A673 (cell line): ENCODE measurements around the gene HTATSF1. TPM values are rescaled to one million over a fixed set of nuclear protein-coding genes. Genes with fewer than 3 reads are reported as not detected.

Experiments used
- BruUV-seq: library from RNA; stranded (reverse); fragments of 400-500 nt; replicated peaks from 2 replicates; lab custom pipeline; 2021; lab: Mats Ljungman, UMichigan
- CTCF ChIA-PET: fragments of 300-600 bp; sonication (Branson Sonifier 250); formaldehyde crosslinking; loops from one replicate; lab custom pipeline; 2022; ENCODE audit warnings: antibody characterized with exemption; lab: Charles Lee
- POLR2A ChIA-PET: fragments of 300-600 bp; sonication (Branson Sonifier 250); formaldehyde crosslinking; loops from one replicate; lab custom pipeline; 2022; ENCODE audit warnings: antibody characterized with exemption; ENCODE audit not compliant: low non-redundant PET; lab: Charles Lee
- DNase-seq: peaks from one replicate; pipeline ENCODE4 v3.0.0-alpha.2; 2015; ENCODE audit warnings: low spot score
- H3K27ac ChIP-seq: fragments of 200-600 bp; sonication (generic); 2 replicates; pipeline ENCODE4 v1.5.1; 2016; ENCODE audit warnings: mixed run types, low read depth, mild to moderate bottlenecking, mixed read lengths, antibody characterized with exemption, low read length; ENCODE audit not compliant: poor library complexity, severe bottlenecking
- H3K27me3 ChIP-seq: fragments of 200-600 bp; sonication (generic); replicated peaks from 2 replicates; pipeline ENCODE4 v1.6.1; 2017; ENCODE audit warnings: mixed run types, low read depth, mild to moderate bottlenecking, mixed read lengths, antibody characterized with exemption, low read length; ENCODE audit not compliant: insufficient read depth, poor library complexity
- H3K36me3 ChIP-seq: fragments of 200-600 bp; sonication (generic); 2 replicates; pipeline ENCODE4 v1.6.1; 2016; ENCODE audit warnings: mixed run types, mild to moderate bottlenecking, mixed read lengths, antibody characterized with exemption, low read length; ENCODE audit not compliant: insufficient read depth, poor library complexity, severe bottlenecking
- H3K4me1 ChIP-seq: fragments of 200-600 bp; sonication (generic); 2 replicates; pipeline ENCODE4 v1.6.1; 2017; ENCODE audit warnings: mixed run types, mild to moderate bottlenecking, mixed read lengths, antibody characterized with exemption, low read length; ENCODE audit not compliant: insufficient read depth, poor library complexity, severe bottlenecking
- H3K4me3 ChIP-seq: fragments of 200-600 bp; sonication (generic); 2 replicates; pipeline ENCODE4 v1.5.1; 2016; ENCODE audit warnings: low read depth, mixed run types, mild to moderate bottlenecking, mixed read lengths, low read length; ENCODE audit not compliant: poor library complexity, severe bottlenecking
- H3K9me3 ChIP-seq: fragments of 200-600 bp; sonication (generic); 2 replicates; pipeline ENCODE4 v1.6.1; 2016; ENCODE audit warnings: mixed run types, low read depth, mild to moderate bottlenecking, mixed read lengths, antibody characterized with exemption, low read length; ENCODE audit not compliant: poor library complexity, severe bottlenecking
- EZH2 ChIP-seq: fragments of 200-600 bp; sonication (generic); IDR thresholded peaks from 2 replicates; pipeline ENCODE4 v1.6.1; 2017; ENCODE audit warnings: borderline replicate concordance, low read depth, mild to moderate bottlenecking, mixed read lengths, antibody characterized with exemption, low read length; ENCODE audit not compliant: poor library complexity, severe bottlenecking
- intact Hi-C: fragments of 100-400 bp; cut with micrococcal nuclease; formaldehyde crosslinking; loops from one replicate; pipeline ENCODE4 v1.10.0; 2022; ENCODE audit not compliant: unreplicated experiment
- total RNA-seq: library from RNA; stranded (reverse); gene quantifications from 2 replicates; pipeline ENCODE4 v1.2.3, GENCODE V29; 2021
- TF ChIP-seq, protein P1 (sequence below): fragments of 300-800, 200-600 bp; sonication (generic); conservative IDR thresholded peaks from 2 replicates; pipeline ENCODE4 v1.5.1; 2017; ENCODE audit warnings: low read depth, mild to moderate bottlenecking, antibody characterized with exemption, low read length, moderate library complexity, mixed read lengths

HTATSF1 gene
- total RNA-seq, 1 experiment from 2014 or later = 79.3 TPM

DNA sequence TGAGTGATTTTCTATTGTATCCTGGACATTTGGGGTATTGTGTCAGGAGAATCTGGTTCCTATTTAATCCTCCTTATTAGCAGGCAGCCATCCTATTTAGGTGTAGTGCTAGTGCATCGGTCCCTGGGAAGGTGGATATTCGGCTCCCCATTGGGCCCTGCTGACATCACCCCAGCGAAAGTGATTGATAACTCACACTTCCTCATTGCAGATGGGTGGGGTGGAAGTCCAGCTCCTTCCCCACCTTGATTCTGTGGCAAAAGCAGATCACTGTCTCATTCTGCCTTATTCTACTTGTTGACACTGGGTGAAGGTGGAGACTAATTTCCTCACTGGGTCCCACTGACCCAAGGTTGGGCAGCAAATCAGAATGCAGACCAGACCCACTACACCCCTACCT lies 32.8 kb upstream of the HTATSF1 start:
- intact Hi-C loops = no loop called here
- no peak for DNase-seq
- CTCF ChIA-PET = no interaction called here
- Histone ChIP-seq H3K27ac (no peak overlapping the region), H3K36me3 (no peaks in the 10 kb centered on the region), H3K9me3 (no peaks in the 10 kb centered on the region), H3K4me3 (no peak overlapping the region), H3K27me3 (no peaks in the 10 kb centered on the region), H3K4me1 (no peaks in the 10 kb centered on the region)
- TF ChIP-seq, protein P1, sequence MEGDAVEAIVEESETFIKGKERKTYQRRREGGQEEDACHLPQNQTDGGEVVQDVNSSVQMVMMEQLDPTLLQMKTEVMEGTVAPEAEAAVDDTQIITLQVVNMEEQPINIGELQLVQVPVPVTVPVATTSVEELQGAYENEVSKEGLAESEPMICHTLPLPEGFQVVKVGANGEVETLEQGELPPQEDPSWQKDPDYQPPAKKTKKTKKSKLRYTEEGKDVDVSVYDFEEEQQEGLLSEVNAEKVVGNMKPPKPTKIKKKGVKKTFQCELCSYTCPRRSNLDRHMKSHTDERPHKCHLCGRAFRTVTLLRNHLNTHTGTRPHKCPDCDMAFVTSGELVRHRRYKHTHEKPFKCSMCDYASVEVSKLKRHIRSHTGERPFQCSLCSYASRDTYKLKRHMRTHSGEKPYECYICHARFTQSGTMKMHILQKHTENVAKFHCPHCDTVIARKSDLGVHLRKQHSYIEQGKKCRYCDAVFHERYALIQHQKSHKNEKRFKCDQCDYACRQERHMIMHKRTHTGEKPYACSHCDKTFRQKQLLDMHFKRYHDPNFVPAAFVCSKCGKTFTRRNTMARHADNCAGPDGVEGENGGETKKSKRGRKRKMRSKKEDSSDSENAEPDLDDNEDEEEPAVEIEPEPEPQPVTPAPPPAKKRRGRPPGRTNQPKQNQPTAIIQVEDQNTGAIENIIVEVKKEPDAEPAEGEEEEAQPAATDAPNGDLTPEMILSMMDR = no peak
- TF ChIP-seq EZH2 = no peak
- BruUV-seq = no TSS peak
- POLR2A ChIA-PET = no interaction called here

DNA sequence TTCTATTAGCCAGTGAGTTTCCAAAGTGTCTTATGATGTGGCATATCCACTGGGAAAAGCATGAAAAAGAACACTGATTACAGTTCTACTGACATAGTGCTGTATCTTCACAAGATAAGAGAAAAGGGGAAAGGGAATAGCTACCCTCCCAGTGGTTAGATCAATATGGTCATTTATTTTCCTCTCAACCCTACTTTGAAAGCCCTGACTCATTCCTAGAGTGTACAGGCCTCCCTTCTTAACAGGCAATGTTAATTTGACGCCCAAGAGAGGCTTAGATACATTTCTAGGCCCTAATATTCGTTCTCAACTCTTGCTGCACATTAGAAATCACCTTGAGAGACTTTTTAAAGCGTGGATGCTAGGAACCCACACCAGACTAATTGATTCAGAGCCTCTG lies 30.1 kb upstream of the HTATSF1 start:
- Histone ChIP-seq H3K9me3 (no peaks in the 10 kb centered on the region), H3K4me3 (no peak overlapping the region), H3K27me3 (no peaks in the 10 kb centered on the region), H3K36me3 (no peaks in the 10 kb centered on the region), H3K4me1 (no peaks in the 10 kb centered on the region), H3K27ac (no peak overlapping the region)
- TF ChIP-seq, protein P1 = no peak
- no peak for TF ChIP-seq EZH2
- intact Hi-C loops = no loop called here
- BruUV-seq = no TSS peak
- CTCF ChIA-PET = no interaction called here
- POLR2A ChIA-PET = no interaction called here
- DNase-seq = no peak

DNA sequence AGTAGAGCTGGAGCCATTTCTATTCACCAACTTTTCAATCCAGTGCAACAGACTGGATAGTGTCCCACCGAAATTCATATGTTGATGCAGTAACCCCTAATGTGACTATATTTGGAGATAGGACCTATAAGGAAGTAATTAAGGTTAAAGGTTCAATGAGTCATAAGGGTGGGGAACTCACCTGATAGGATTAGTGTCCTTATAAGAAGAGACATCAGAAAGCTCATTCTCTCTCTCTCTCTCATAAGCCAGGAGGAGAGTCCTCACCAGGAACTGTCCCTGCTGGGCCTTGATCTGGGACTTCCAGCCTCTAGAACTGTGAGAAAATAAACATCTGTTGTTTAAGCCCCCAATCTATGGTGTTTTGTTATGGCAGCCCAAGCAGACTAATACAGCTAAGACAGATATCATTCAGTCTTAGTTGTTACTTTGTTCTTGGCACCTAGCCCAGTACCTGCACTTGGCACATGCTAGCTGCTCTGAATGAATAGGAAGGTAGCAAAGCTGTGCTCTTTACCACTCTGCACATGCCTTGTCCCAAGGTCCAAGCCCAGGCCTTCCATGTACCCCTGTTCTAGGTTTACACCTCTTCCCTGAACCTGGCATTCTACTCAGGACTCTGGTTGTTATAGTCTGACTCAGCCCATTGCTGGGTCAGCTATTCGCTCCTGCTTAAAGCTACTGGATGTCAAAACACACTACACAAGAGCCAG lies 28.8 kb upstream of the HTATSF1 start:
- POLR2A ChIA-PET = no interaction called here
- TF ChIP-seq, protein P1 = no peak
- no peak for TF ChIP-seq EZH2
- CTCF ChIA-PET = interaction anchor here (1.0 kb wide), 1 partner anchor 17 kb away, joined by 3 read pairs; no protein-coding TSS in a partner anchor
- no peaks in the 10 kb centered on the region for H3K4me1 ChIP-seq
- no peak overlapping the region for H3K27ac ChIP-seq
- no peaks in the 10 kb centered on the region for H3K9me3 ChIP-seq
- H3K4me3 ChIP-seq = no peak overlapping the region
- no peak for DNase-seq
- no TSS peak for BruUV-seq
- no peaks in the 10 kb centered on the region for H3K36me3 ChIP-seq
- intact Hi-C loops = no loop called here
- H3K27me3 ChIP-seq = no peaks in the 10 kb centered on the region
